Measurements from ENCODE around the gene ZNF322. TPM values are rescaled to one million over a fixed set of nuclear protein-coding genes. Genes with fewer than 3 reads are reported as not detected.
"Not testable (repeated sequence)": the region's sequence is repeated elsewhere in the genome, so short reads cannot be mapped to it uniquely, and the experiment has no call there.

ZNF322 gene
- total and polyA plus RNA-seq, 2 of the 8 experiments (the other 6 are each of a cell fraction or from before 2014, with no cell fraction given) = 5.3 to 35.0 TPM

GRCh38 chr6:26670558-26670957, 11.0 kb upstream of the ZNF322 start:
- CTCF ChIA-PET (ENCODE audit: partially characterized antibody); H3K4ac ChIP-seq (replicated peaks; ENCODE audit: insufficient read length, low read depth, low read length); FAIRE-seq: not testable (repeated sequence)

GRCh38 chr6:26670003-26670402, 10.5 kb upstream of the ZNF322 start:
- H2BK5ac ChIP-seq (ENCODE audit: low read depth, low read length); H3K9me3 ChIP-seq (ENCODE audit: insufficient read depth in 2 of 2, low read depth in 1 of 2, low read length in 1 of 2); H3K23me2 ChIP-seq (ENCODE audit: low read depth, low read length); H3K4ac ChIP-seq (replicated peaks; ENCODE audit: insufficient read length, low read depth, low read length); H3K36me3 ChIP-seq (ENCODE audit: control insufficient read depth in 2 of 4, insufficient read depth in 4 of 4, low read length in 3 of 4); POLR2A ChIA-PET (ENCODE audit: partially characterized antibody); CTCF ChIA-PET (ENCODE audit: partially characterized antibody); H2AK5ac ChIP-seq (ENCODE audit: low read depth, low read length); H3K4me3 ChIP-seq (ENCODE audit: extremely low read depth in 1 of 4, insufficient read depth in 2 of 4, low read depth in 3 of 4, low read length in 4 of 4); H4K91ac ChIP-seq (replicated peaks; ENCODE audit: insufficient read length, low read length); H3K4me2 ChIP-seq (ENCODE audit: insufficient read depth in 1 of 2, low read depth in 2 of 2, low read length in 2 of 2); H3K23ac ChIP-seq (ENCODE audit: insufficient read length); H2BK12ac ChIP-seq (ENCODE audit: low read depth, low read length); H2BK120ac ChIP-seq (replicated peaks; ENCODE audit: low read depth, low read length); H2BK20ac ChIP-seq (ENCODE audit: low read length); H2BK15ac ChIP-seq (ENCODE audit: low read length); H4K20me1 ChIP-seq (replicated peaks in 1 of 2; ENCODE audit: control insufficient read depth in 1 of 2, insufficient read depth in 2 of 2, low read length in 2 of 2); FAIRE-seq; H3K79me1 ChIP-seq (ENCODE audit: low read depth, low read length); H3K14ac ChIP-seq (ENCODE audit: insufficient read length); H3K56ac ChIP-seq (replicated peaks; ENCODE audit: insufficient read length, low read depth, low read length); H4K5ac ChIP-seq (ENCODE audit: insufficient read length, low read depth, low read length); DNase-seq (ENCODE audit: low read depth in 1 of 2, low spot score in 2 of 2); H3K18ac ChIP-seq (ENCODE audit: extremely low read depth, low read length); H3K27ac ChIP-seq (ENCODE audit: low read depth, low read length); H3K79me2 ChIP-seq (ENCODE audit: control insufficient read depth in 1 of 2, insufficient read depth in 2 of 2, low read length in 2 of 2); H3K4me1 ChIP-seq (replicated peaks in 1 of 4; ENCODE audit: control insufficient read depth in 3 of 4, insufficient read depth in 4 of 4, low read length in 3 of 4); H3K9ac ChIP-seq (replicated peaks in 1 of 4; ENCODE audit: extremely low read depth in 1 of 4, low read depth in 3 of 4, low read length in 3 of 4); H3K27me3 ChIP-seq (replicated peaks in 1 of 4; ENCODE audit: control insufficient read depth in 3 of 4, extremely low read depth in 1 of 4, insufficient read depth in 3 of 4, low read length in 3 of 4); H2AFZ ChIP-seq (ENCODE audit: low read length); H4K8ac ChIP-seq (ENCODE audit: extremely low read depth, insufficient read depth, low read length): not testable (repeated sequence)
- 80% methylated on average over 6 of the region's 6 CpGs; no CpG with 5 or more reads in 1 of the 2 experiments for WGBS, 2 experiments (ENCODE audit: extremely low coverage in 1 of 2, insufficient coverage in 1 of 2, insufficient read length in 1 of 2, insufficient replicate concordance in 2 of 2, low coverage in 1 of 2, low lambda C conversion rate in 2 of 2, missing lambda C conversion rate in 1 of 2)

More at GRCh38 chr6:26670558-26670957, 11.0 kb upstream of the ZNF322 start:
- H2BK15ac ChIP-seq (ENCODE audit: low read length); H3K4me1 ChIP-seq (replicated peaks in 1 of 4; ENCODE audit: control insufficient read depth in 3 of 4, insufficient read depth in 4 of 4, low read length in 3 of 4); H3K36me3 ChIP-seq (ENCODE audit: control insufficient read depth in 2 of 4, insufficient read depth in 4 of 4, low read length in 3 of 4); H2AK5ac ChIP-seq (ENCODE audit: low read depth, low read length); H3K4me2 ChIP-seq (ENCODE audit: insufficient read depth in 1 of 2, low read depth in 2 of 2, low read length in 2 of 2); H3K18ac ChIP-seq (ENCODE audit: extremely low read depth, low read length); H2BK12ac ChIP-seq (ENCODE audit: low read depth, low read length); H3K79me1 ChIP-seq (ENCODE audit: low read depth, low read length); H4K5ac ChIP-seq (ENCODE audit: insufficient read length, low read depth, low read length); H2BK20ac ChIP-seq (ENCODE audit: low read length); H3K56ac ChIP-seq (replicated peaks; ENCODE audit: insufficient read length, low read depth, low read length); H4K8ac ChIP-seq (ENCODE audit: extremely low read depth, insufficient read depth, low read length); DNase-seq (ENCODE audit: low read depth in 1 of 2, low spot score in 2 of 2); H3K9ac ChIP-seq (replicated peaks in 1 of 4; ENCODE audit: extremely low read depth in 1 of 4, low read depth in 3 of 4, low read length in 3 of 4); H3K79me2 ChIP-seq (ENCODE audit: control insufficient read depth in 1 of 2, insufficient read depth in 2 of 2, low read length in 2 of 2); H3K27ac ChIP-seq (ENCODE audit: low read depth, low read length); H4K91ac ChIP-seq (replicated peaks; ENCODE audit: insufficient read length, low read length); H3K14ac ChIP-seq (ENCODE audit: insufficient read length); H2BK120ac ChIP-seq (replicated peaks; ENCODE audit: low read depth, low read length); H3K4me3 ChIP-seq (ENCODE audit: extremely low read depth in 1 of 4, insufficient read depth in 2 of 4, low read depth in 3 of 4, low read length in 4 of 4); H4K20me1 ChIP-seq (replicated peaks in 1 of 2; ENCODE audit: control insufficient read depth in 1 of 2, insufficient read depth in 2 of 2, low read length in 2 of 2); H3K9me3 ChIP-seq (ENCODE audit: insufficient read depth in 2 of 2, low read depth in 1 of 2, low read length in 1 of 2); POLR2A ChIA-PET (ENCODE audit: partially characterized antibody); H2BK5ac ChIP-seq (ENCODE audit: low read depth, low read length); H2AFZ ChIP-seq (ENCODE audit: low read length); H3K23ac ChIP-seq (ENCODE audit: insufficient read length); H3K27me3 ChIP-seq (replicated peaks in 1 of 4; ENCODE audit: control insufficient read depth in 3 of 4, extremely low read depth in 1 of 4, insufficient read depth in 3 of 4, low read length in 3 of 4); H3K23me2 ChIP-seq (ENCODE audit: low read depth, low read length): not testable (repeated sequence)
- 72% methylated on average over 7 of the region's 7 CpGs; no CpG with 5 or more reads in 1 of the 2 experiments for WGBS, 2 experiments (ENCODE audit: extremely low coverage in 1 of 2, insufficient coverage in 1 of 2, insufficient read length in 1 of 2, insufficient replicate concordance in 2 of 2, low coverage in 1 of 2, low lambda C conversion rate in 2 of 2, missing lambda C conversion rate in 1 of 2)

Measured in H1 (cell line).